HFFc6 (cell line): Measurements from ENCODE around the gene NAB1. TPM values are rescaled to one million over a fixed set of nuclear protein-coding genes. Genes with fewer than 3 reads are reported as not detected.

Experiments used
- DNase-seq: peaks from one replicate; pipeline ENCODE4 v3.0.0-alpha.2; 2018
- H3K27ac Mint-ChIP-seq: 2 replicates; pipeline ENCODE4 v1.8.0; 2020; ENCODE audit warnings: mild to moderate bottlenecking, mixed read lengths
- H3K27me3 Mint-ChIP-seq: 2 replicates; pipeline ENCODE4 v1.8.0; 2021; ENCODE audit warnings: mild to moderate bottlenecking, moderate library complexity, mixed read lengths; ENCODE audit not compliant: insufficient read depth
- H3K36me3 Mint-ChIP-seq: 2 replicates; pipeline ENCODE4 v1.8.0; 2021; ENCODE audit warnings: low read depth, mixed read lengths
- H3K4me1 Mint-ChIP-seq: 2 replicates; pipeline ENCODE4 v1.8.0; 2020; ENCODE audit warnings: low read depth, mixed read lengths
- H3K4me3 Mint-ChIP-seq: 2 replicates; pipeline ENCODE4 v1.8.0; 2020; ENCODE audit warnings: mild to moderate bottlenecking, moderate library complexity, mixed read lengths
- H3K9me3 Mint-ChIP-seq: 2 replicates; pipeline ENCODE4 v1.8.0; 2020; ENCODE audit warnings: mild to moderate bottlenecking, mixed read lengths
- CTCF ChIP-seq: fragments of 200-600 bp; sonication (generic); IDR thresholded peaks from 2 replicates; pipeline ENCODE4 v1.5.0; 2021; ENCODE audit warnings: antibody characterized with exemption, mild to moderate bottlenecking
- total RNA-seq, 6 experiments: library from RNA; stranded (reverse); fragmentation: NEBNext Ultra II Directional; extraction: Animal tissue kit (Norgen Biotek cat#: 25700); gene quantifications; 2 replicates in 1 of 6; 3 replicates in 5 of 6; pipeline ENCODE4 v1.2.3, GENCODE V29; 2021

Gene NAB1
- total RNA-seq, 6 experiments from 2014 or later: 14.3 to 30.1 (median 25.5) TPM

GRCh38 chr2:190720691-190721090 is 71.8 kb downstream of the NAB1 start:
- no peaks in the 10 kb centered on the region for H3K36me3 Mint-ChIP-seq
- H3K9me3 Mint-ChIP-seq: no peaks in the 10 kb centered on the region
- peaks cover 7% of the 10 kb centered on the region; the same call in 1 of the 2 replicates for H3K27me3 Mint-ChIP-seq
- peaks cover 28% of the 10 kb centered on the region for H3K4me1 Mint-ChIP-seq
- TF ChIP-seq CTCF: no peak
- no peak for DNase-seq
- no peak overlapping the region for H3K4me3 Mint-ChIP-seq
- no peak overlapping the region for H3K27ac Mint-ChIP-seq

- Mint-ChIP-seq H3K9me3 (no peaks in the 10 kb centered on the region), H3K4me1 (peaks cover 18% of the 10 kb centered on the region)
- DNase-seq: no peak
These were observed 73.3 kb downstream of the NAB1 start for GRCh38 chr2:190722061-190722759.

GRCh38 chr2:190722835-190723234 is 74.0 kb downstream of the NAB1 start:
- H3K4me1 Mint-ChIP-seq: peaks cover 18% of the 10 kb centered on the region
- H3K4me3 Mint-ChIP-seq: no peak overlapping the region
- H3K27ac Mint-ChIP-seq: no peak overlapping the region
- H3K9me3 Mint-ChIP-seq: no peaks in the 10 kb centered on the region
- H3K36me3 Mint-ChIP-seq: no peaks in the 10 kb centered on the region
- DNase-seq: no peak
- TF ChIP-seq CTCF: no peak
- peaks cover 7% of the 10 kb centered on the region; the same call in 1 of the 2 replicates for H3K27me3 Mint-ChIP-seq

More at GRCh38 chr2:190722061-190722759, 73.3 kb downstream of the NAB1 start:
- no peak overlapping the region for H3K27ac Mint-ChIP-seq
- H3K4me3 Mint-ChIP-seq: no peak overlapping the region
- H3K27me3 Mint-ChIP-seq: peaks cover 7% of the 10 kb centered on the region; the same call in 1 of the 2 replicates
- no peak for TF ChIP-seq CTCF
- no peaks in the 10 kb centered on the region for H3K36me3 Mint-ChIP-seq

GRCh38 chr2:190723397-190724090 is 74.7 kb downstream of the NAB1 start:
- Mint-ChIP-seq H3K4me3 (no peak overlapping the region), H3K36me3 (0 out of 2 replicates have a peak, but pooled peaks cover 1% of the 10 kb centered on the region), H3K9me3 (no peaks in the 10 kb centered on the region), H3K4me1 (peaks cover 11% of the 10 kb centered on the region), H3K27ac (no peak overlapping the region), H3K27me3 (peaks cover 7% of the 10 kb centered on the region; the same call in 1 of the 2 replicates)
- DNase-seq: no peak
- TF ChIP-seq CTCF: no peak

GRCh38 chr2:190726255-190726654 is 77.4 kb downstream of the NAB1 start:
- Mint-ChIP-seq H3K4me1 (no peaks in the 10 kb centered on the region), H3K36me3 (0 out of 2 replicates have a peak, but pooled peaks cover 3% of the 10 kb centered on the region), H3K27ac (no peak overlapping the region), H3K4me3 (no peak overlapping the region), H3K9me3 (no peaks in the 10 kb centered on the region), H3K27me3 (peaks cover 7% of the 10 kb centered on the region; the same call in 1 of the 2 replicates)
- TF ChIP-seq CTCF: no peak
- DNase-seq: no peak
